Gastrocnemius medialis (tissue), 4 donors: ENCODE results near the gene DPY19L2.
"Not testable (repeated sequence)": the region's sequence is repeated elsewhere in the genome, so short reads cannot be mapped to it uniquely, and the experiment has no call there.

Experiments
- POLR2A ChIP-seq, 2 donors: fragments of 450-650 bp; IDR thresholded peaks; one replicate each; pipeline ENCODE4 v1.6.1; 2017; ENCODE audit warnings: antibody characterized with exemption in 2 of 2, mild to moderate bottlenecking in 2 of 2, moderate library complexity in 2 of 2
- TF ChIP-seq, protein P1 (sequence below), 5 experiments: fragments of 450-650 bp in 3 of 5; fragments of 200-600 bp in 2 of 5; sonication (generic) in 2 of 5; IDR thresholded peaks in 4 of 5; conservative IDR thresholded peaks in 1 of 5; 1 replicate in 4 of 5; 2 replicates in 1 of 5; pipeline ENCODE4 v1.5.1; 2016 to 2019; ENCODE audit warnings: antibody characterized with exemption in 5 of 5, mild to moderate bottlenecking in 3 of 5, moderate library complexity in 3 of 5

DNA sequence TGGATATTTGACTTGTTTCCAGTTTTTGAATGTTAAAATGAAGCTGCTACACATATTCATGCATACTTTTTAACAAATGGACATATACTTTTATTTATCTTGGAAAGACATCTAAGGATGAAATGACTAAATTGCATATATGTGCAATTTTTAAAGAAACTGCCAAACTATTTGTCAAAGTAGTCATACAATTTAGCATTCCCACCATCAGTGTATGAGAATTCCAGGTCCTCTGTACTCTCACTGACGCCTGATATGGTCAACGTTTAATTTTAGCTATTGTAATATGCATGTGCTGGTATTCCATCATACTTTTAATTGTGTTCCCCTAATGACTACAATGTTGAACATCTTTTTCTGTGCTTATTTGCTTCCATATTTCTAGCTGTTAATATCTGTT is 22.5 kb upstream of the DPY19L2 start:
- not testable (repeated sequence) for TF ChIP-seq POLR2A (IDR thresholded peaks at IDR 0.05)
- TF ChIP-seq, protein P1, sequence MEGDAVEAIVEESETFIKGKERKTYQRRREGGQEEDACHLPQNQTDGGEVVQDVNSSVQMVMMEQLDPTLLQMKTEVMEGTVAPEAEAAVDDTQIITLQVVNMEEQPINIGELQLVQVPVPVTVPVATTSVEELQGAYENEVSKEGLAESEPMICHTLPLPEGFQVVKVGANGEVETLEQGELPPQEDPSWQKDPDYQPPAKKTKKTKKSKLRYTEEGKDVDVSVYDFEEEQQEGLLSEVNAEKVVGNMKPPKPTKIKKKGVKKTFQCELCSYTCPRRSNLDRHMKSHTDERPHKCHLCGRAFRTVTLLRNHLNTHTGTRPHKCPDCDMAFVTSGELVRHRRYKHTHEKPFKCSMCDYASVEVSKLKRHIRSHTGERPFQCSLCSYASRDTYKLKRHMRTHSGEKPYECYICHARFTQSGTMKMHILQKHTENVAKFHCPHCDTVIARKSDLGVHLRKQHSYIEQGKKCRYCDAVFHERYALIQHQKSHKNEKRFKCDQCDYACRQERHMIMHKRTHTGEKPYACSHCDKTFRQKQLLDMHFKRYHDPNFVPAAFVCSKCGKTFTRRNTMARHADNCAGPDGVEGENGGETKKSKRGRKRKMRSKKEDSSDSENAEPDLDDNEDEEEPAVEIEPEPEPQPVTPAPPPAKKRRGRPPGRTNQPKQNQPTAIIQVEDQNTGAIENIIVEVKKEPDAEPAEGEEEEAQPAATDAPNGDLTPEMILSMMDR (IDR thresholded peaks at IDR 0.05 in 4 of 5, conservative IDR thresholded peaks at IDR 0.05 in 1 of 5), result not testable (repeated sequence)
